Measurements from ENCODE around the gene SHISA9.
"Not testable (repeated sequence)": the region's sequence is repeated elsewhere in the genome, so short reads cannot be mapped to it uniquely, and the experiment has no call there.

SHISA9 gene

DNA sequence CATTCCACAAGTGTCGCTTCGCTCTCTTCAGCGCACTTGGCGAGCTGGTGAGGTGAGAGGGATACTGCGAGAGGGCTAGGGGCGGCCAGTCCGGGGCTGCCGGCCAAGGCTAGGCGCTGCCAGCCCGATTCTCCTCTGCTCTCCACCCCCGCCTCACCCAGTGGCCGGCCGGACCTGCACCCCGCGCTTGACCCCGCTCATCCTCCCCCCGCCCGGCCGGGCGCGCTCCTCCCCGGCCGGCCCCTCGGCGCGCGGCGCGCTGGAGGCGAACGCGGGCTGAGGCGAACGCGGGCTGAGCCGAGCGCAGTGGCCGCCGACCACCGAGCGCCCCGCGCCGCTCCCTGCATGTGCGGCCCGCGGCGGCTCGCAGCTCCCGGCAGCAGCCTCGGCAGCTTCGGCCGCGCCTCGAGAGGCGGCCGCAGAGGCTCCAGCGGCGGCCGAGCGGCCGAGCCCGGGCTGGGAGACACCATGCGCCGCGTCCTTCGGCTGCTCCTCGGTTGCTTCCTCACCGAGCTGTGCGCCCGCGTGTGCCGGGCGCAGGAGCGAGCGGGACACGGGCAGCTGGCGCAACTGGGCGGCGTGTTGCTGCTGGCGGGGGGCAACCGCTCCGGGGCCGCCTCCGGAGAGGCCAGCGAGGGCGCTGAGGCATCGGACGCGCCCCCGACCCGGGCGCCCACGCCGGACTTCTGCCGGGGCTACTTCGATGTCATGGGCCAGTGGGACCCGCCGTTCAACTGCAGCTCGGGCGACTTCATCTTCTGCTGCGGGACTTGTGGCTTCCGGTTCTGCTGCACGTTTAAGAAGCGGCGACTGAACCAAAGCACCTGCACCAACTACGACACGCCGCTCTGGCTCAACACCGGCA, at the start of gene SHISA9:
Gene SHISA9 (plus strand): TSS at position 2 of the 865 bp plus-strand sequence.
- TF ChIP-seq, protein P1, sequence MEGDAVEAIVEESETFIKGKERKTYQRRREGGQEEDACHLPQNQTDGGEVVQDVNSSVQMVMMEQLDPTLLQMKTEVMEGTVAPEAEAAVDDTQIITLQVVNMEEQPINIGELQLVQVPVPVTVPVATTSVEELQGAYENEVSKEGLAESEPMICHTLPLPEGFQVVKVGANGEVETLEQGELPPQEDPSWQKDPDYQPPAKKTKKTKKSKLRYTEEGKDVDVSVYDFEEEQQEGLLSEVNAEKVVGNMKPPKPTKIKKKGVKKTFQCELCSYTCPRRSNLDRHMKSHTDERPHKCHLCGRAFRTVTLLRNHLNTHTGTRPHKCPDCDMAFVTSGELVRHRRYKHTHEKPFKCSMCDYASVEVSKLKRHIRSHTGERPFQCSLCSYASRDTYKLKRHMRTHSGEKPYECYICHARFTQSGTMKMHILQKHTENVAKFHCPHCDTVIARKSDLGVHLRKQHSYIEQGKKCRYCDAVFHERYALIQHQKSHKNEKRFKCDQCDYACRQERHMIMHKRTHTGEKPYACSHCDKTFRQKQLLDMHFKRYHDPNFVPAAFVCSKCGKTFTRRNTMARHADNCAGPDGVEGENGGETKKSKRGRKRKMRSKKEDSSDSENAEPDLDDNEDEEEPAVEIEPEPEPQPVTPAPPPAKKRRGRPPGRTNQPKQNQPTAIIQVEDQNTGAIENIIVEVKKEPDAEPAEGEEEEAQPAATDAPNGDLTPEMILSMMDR (IDR thresholded peaks at IDR 0.05; ENCODE audit: insufficient read depth, missing control alignments): no peak
- FAIRE-seq: no peak
- DNase-seq (ENCODE audit: insufficient read length, low spot score): no peak

DNA sequence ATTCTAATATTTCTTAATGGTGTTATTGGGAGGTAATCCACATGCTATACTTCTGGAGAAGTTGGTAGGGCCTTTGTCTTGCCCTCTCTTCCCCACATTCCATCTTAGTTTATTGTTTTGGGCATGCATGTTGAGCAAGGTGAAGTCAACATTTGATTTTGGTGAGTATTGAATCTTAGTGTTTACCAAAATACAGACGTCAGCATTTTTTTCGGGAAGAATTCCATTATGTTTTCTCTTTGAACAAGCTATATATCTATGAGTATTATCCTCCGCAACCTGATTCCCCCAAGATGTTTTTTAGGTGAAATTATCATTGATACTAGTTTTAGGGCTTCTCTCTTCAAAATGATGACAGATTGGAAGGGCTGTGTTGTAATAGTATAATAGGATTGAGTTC, 47.4 kb upstream of the SHISA9 start:
- TF ChIP-seq, protein P1 (IDR thresholded peaks at IDR 0.05; ENCODE audit: insufficient read depth, missing control alignments): no peak
- DNase-seq (ENCODE audit: insufficient read length, low spot score) (no peak), FAIRE-seq (no peak)

DNA sequence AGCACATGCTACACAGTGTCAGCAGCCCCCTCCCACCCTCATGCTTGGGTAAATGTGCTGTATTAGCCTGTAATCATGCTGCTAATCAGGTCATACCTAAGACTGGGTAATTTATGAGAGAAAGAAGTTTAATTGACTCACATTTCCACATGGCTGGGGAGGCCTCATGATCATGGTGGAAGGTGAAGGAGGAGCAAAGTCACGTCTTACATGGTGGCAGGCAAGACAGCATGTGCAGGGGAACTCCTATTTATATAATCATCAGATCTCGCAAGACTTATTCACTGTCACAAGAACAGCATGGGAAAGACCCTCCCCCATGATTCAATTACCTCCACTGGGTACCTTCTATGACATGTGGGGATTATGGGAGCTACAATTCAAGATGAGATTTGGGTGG, 44.0 kb upstream of the SHISA9 start:
- not testable (repeated sequence) for DNase-seq (ENCODE audit: insufficient read length, low spot score); FAIRE-seq

DNA sequence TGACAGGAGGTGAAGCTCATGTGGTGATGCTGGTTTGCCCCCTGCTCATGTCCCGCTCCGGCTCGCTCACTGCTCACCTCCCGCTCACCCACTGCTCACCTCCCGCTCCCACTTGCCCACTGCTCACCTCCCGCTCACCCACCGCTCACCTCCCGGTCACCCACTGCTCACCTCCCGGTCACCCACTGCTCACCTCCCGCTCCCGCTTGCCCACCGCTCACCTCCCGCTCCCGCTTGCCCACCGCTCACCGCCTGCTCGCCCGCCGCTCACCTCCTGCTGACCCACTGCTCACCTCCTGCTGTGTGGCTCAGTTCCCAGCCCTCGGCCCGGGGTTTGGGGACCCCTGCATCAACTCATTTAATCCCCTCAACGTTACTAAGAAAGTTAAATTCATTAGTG, 39.1 kb upstream of the SHISA9 start:
- FAIRE-seq (no peak), DNase-seq (ENCODE audit: insufficient read length, low spot score) (no peak)
- TF ChIP-seq, protein P1 (IDR thresholded peaks at IDR 0.05; ENCODE audit: insufficient read depth, missing control alignments): no peak

DNA sequence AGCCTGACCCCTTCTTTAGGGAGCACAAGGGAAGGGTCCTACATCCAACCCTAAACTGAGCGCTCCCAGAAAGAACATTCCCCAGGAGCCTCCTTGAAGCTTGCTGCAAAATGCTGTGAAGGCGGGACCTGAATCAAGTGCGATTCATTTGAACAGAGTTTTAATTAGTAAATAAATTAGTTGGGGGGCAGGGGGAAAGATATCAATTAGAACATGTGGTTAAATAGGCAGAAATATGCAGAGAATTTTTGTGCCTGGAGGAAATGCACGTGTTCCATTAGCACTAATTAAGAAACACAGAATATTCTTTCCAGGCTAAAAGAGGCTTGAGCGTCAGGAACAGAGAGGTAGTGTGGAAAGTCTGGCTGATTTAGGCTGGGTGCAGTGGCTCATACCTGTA, 38.5 kb upstream of the SHISA9 start:
- TF ChIP-seq, protein P1 (IDR thresholded peaks at IDR 0.05; ENCODE audit: insufficient read depth, missing control alignments): no peak
- FAIRE-seq: no peak

DNA sequence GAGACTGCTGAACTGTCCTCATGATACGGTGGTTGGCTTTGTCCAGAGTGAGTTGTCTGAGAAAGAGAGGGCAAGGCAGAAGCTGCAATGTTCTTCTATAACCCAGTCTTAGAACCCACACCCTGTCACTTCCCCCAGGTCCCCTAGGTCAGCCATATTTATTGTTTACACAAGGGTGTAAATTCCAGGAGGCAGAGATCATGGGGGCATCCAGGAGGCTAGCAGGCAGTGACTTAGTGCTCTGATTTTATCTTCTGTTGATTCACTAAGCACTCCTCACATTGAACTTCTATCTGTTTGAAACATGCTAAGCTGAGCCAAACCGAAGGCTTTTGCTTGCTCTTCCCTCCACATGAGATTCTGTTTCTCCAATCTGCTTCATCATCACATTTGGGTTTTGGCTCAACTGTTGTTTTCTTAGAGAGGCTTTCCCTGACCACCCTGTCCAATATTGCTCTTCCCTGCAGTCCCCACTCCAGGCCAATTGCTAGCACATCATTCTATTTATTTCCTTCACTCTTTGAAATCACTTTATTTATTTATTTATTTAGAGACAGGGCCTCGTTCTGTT, 34.3 kb upstream of the SHISA9 start:
- TF ChIP-seq, protein P1 (IDR thresholded peaks at IDR 0.05; ENCODE audit: insufficient read depth, missing control alignments): no peak
- FAIRE-seq (no peak), DNase-seq (ENCODE audit: insufficient read length, low spot score) (no peak)

More for the DNA sequence above, 38.5 kb upstream of the SHISA9 start:
- DNase-seq (ENCODE audit: insufficient read length, low spot score): no peak

DNA sequence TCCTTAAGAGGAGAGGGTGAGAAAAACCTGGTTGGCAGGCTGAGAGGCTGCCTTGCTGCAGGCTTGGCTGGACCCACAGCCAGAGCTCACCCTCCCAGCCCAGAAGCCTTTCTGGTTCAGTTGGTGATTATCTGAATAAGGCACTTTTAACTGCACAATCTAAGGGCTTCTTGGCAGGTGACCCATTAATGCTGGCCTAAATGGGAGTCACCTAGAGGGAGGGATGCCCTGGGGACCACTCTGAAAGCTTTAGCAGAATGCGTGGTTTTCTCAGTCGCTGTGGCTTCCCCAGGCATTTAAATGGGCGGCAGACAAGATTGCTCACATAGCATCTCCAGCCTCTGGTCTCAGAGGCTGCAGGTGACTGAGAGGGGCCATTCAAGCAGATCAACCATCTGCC, 33.2 kb upstream of the SHISA9 start:
- TF ChIP-seq, protein P1 (IDR thresholded peaks at IDR 0.05; ENCODE audit: insufficient read depth, missing control alignments): no peak
- DNase-seq (ENCODE audit: insufficient read length, low spot score): no peak
- FAIRE-seq: no peak
